Activated CD4-positive, CD25-positive, alpha-beta regulatory T cell treated with anti-CD3 and anti-CD28 coated beads, Interleukin-2, amount 50 U/mL, for 24 hours (primary cell): ENCODE results near the gene ZNF728.
"Not testable (repeated sequence)": the region's sequence is repeated elsewhere in the genome, so short reads cannot be mapped to it uniquely, and the experiment has no call there.

Experiments
- ATAC-seq, 2 donors: fragments of 150-1000 bp; cut with Tn5 transposase; one replicate each; pipeline ENCODE4 v1.10.0; 2021; ENCODE audit warnings: mild to moderate bottlenecking in 1 of 2, moderate library complexity in 1 of 2

Gene ZNF728

GRCh38 chr19:23002690-23003422, at the start of gene ZNF728:
Gene ZNF728 (minus strand): TSS chr19:23003176. CDS start chr19:23003030, 146 bp downstream.
- ATAC-seq = no peak

GRCh38 chr19:23052349-23052748, 49.4 kb upstream of the ZNF728 start:
- no peak for ATAC-seq

- ATAC-seq = no peak
Measured at GRCh38 chr19:23049256-23049655, 46.3 kb upstream of the ZNF728 start.

GRCh38 chr19:23046743-23047142, 43.8 kb upstream of the ZNF728 start:
- no peak for ATAC-seq

GRCh38 chr19:23033721-23034120, 30.7 kb upstream of the ZNF728 start:
- no peak for ATAC-seq

GRCh38 chr19:23015660-23016059, 12.7 kb upstream of the ZNF728 start:
- ATAC-seq = no peak

- ATAC-seq = not testable (repeated sequence)
Measured at GRCh38 chr19:22994957-22995356, 8.0 kb downstream of the ZNF728 start.

- ATAC-seq = no peak
Measured at GRCh38 chr19:22976248-22976647, 26.7 kb downstream of the ZNF728 start.

GRCh38 chr19:22975546-22976136, 27.3 kb downstream of the ZNF728 start:
- ATAC-seq = not testable (repeated sequence)

- no peak for ATAC-seq
Measured at GRCh38 chr19:22945560-22945959, 57.4 kb downstream of the ZNF728 start.

- no peak for ATAC-seq
Measured at GRCh38 chr19:22935151-22935550, 67.8 kb downstream of the ZNF728 start.

- not testable (repeated sequence) for ATAC-seq
Measured at GRCh38 chr19:22927576-22927975, 75.4 kb downstream of the ZNF728 start.

- ATAC-seq = not testable (repeated sequence)
Measured at GRCh38 chr19:22925181-22925580, 77.8 kb downstream of the ZNF728 start.
